SU-DHL-6 (cell line): ENCODE data around the gene F2.

Experiments
- EZH2phosphoT487 ChIP-seq: fragments of 200-600 bp; sonication (generic), shearing (Covaris generic); conservative IDR thresholded peaks from 2 replicates; pipeline ENCODE4 v1.6.1; 2018; ENCODE audit warnings: mild to moderate bottlenecking, antibody characterized with exemption, low read length, moderate library complexity, mixed read lengths
- TF ChIP-seq, protein P1 (sequence below): fragments of 200-600 bp; sonication (generic); IDR thresholded peaks from one replicate; pipeline ENCODE4 v1.5.1; 2017; ENCODE audit warnings: antibody characterized with exemption, mild to moderate bottlenecking, low read length, moderate library complexity; ENCODE audit not compliant: insufficient read depth, poor library complexity, severe bottlenecking

DNA sequence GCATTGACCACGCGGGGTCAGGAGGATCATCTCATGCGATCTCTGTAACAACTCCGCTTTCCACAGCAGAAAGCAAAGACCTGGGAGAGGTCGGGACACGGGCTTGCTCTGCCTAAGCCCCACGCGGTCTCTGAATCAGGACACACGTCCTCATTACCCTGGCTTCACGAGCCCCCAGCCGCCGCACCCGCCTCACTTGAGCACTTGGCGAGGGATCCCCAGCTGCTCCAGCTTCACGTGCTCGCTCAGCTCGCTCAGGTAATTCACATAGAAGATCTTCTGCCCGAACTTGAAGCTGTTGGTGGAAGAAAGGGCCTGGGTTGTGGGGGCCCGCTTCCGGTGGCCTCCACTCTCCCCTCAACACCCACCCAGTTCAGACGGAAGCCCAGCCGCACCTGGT is 38.2 kb upstream of the F2 start:
- TF ChIP-seq, protein P1, sequence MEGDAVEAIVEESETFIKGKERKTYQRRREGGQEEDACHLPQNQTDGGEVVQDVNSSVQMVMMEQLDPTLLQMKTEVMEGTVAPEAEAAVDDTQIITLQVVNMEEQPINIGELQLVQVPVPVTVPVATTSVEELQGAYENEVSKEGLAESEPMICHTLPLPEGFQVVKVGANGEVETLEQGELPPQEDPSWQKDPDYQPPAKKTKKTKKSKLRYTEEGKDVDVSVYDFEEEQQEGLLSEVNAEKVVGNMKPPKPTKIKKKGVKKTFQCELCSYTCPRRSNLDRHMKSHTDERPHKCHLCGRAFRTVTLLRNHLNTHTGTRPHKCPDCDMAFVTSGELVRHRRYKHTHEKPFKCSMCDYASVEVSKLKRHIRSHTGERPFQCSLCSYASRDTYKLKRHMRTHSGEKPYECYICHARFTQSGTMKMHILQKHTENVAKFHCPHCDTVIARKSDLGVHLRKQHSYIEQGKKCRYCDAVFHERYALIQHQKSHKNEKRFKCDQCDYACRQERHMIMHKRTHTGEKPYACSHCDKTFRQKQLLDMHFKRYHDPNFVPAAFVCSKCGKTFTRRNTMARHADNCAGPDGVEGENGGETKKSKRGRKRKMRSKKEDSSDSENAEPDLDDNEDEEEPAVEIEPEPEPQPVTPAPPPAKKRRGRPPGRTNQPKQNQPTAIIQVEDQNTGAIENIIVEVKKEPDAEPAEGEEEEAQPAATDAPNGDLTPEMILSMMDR, result no peak
- no peak for TF ChIP-seq EZH2phosphoT487
